Mesenchymal stem cell (in vitro differentiated cells and primary cell): ENCODE measurements around the gene ATP1A4.
A peak's percentile ranks its signal among the peaks of the same experiment; 100 is the strongest.

Experiments
- DNase-seq: peaks from one replicate; pipeline ENCODE4 v3.0.0-alpha.2; 2013
- H2AFZ ChIP-seq: one replicate; pipeline ENCODE4 v1.6.1; 2013; ENCODE audit warnings: low read depth, mild to moderate bottlenecking, control low read depth, inconsistent platforms, low read length, moderate library complexity
- H2AK5ac ChIP-seq: 2 replicates; pipeline ENCODE4 v1.6.1; 2013; ENCODE audit warnings: low read length, moderate library complexity, mild to moderate bottlenecking, inconsistent platforms; ENCODE audit not compliant: severe bottlenecking
- H2BK120ac ChIP-seq: one replicate; pipeline ENCODE4 v1.6.1; 2013; ENCODE audit warnings: low read depth, mild to moderate bottlenecking, inconsistent platforms, low read length, moderate library complexity
- H2BK12ac ChIP-seq, 2 experiments: one replicate each; pipeline ENCODE4 v1.6.1; 2013; ENCODE audit warnings: inconsistent platforms in 2 of 2, low read length in 2 of 2, mild to moderate bottlenecking in 2 of 2, moderate library complexity in 2 of 2, control low read depth in 1 of 2
- H2BK15ac ChIP-seq: one replicate; pipeline ENCODE4 v1.6.1; 2013; ENCODE audit warnings: mild to moderate bottlenecking, low read depth, inconsistent platforms; ENCODE audit not compliant: poor library complexity, severe bottlenecking
- H2BK5ac ChIP-seq: 2 replicates; pipeline ENCODE4 v1.6.1; 2013; ENCODE audit warnings: low read depth, mild to moderate bottlenecking, low read length, control low read depth, inconsistent platforms; ENCODE audit not compliant: poor library complexity, severe bottlenecking
- H3K14ac ChIP-seq, 2 experiments: one replicate each; pipeline ENCODE4 v1.6.1; 2013; ENCODE audit warnings: inconsistent platforms in 2 of 2, low read length in 2 of 2, control low read depth in 1 of 2, mild to moderate bottlenecking in 1 of 2, moderate library complexity in 1 of 2
- H3K18ac ChIP-seq, 2 experiments: one replicate each; pipeline ENCODE4 v1.6.1; 2013; ENCODE audit warnings: inconsistent platforms in 2 of 2, low read length in 2 of 2, control low read depth in 1 of 2, low read depth in 1 of 2, mild to moderate bottlenecking in 1 of 2
- H3K23ac ChIP-seq, 2 experiments: one replicate each; pipeline ENCODE4 v1.6.1; 2013; ENCODE audit warnings: inconsistent platforms in 2 of 2, low read length in 2 of 2, mild to moderate bottlenecking in 2 of 2, moderate library complexity in 2 of 2, control low read depth in 1 of 2
- H3K27ac ChIP-seq: 2 replicates; pipeline ENCODE4 v1.5.1; 2013; ENCODE audit warnings: mild to moderate bottlenecking, moderate library complexity, low read length, control low read depth, inconsistent platforms; ENCODE audit not compliant: poor library complexity, severe bottlenecking
- H3K27me3 ChIP-seq, 2 experiments: 2 replicates each; pipeline versions ENCODE4 v1.6.1 to v1.7.0; 2013; ENCODE audit warnings: low read length in 2 of 2, mild to moderate bottlenecking in 2 of 2, moderate library complexity in 2 of 2, control low read depth in 1 of 2, inconsistent platforms in 1 of 2; ENCODE audit not compliant: control insufficient read depth in 1 of 2, insufficient read depth in 1 of 2
- H3K36me3 ChIP-seq, 2 experiments: 2 replicates each; pipeline versions ENCODE4 v1.6.1 to v1.7.0; 2013; ENCODE audit warnings: low read length in 2 of 2, control low read depth in 1 of 2, inconsistent platforms in 1 of 2, low read depth in 1 of 2, mild to moderate bottlenecking in 1 of 2; ENCODE audit not compliant: insufficient read depth in 2 of 2, control insufficient read depth in 1 of 2
- H3K4ac ChIP-seq, 2 experiments: one replicate each; pipeline ENCODE4 v1.6.1; 2013; ENCODE audit warnings: inconsistent platforms in 2 of 2, low read length in 2 of 2, mild to moderate bottlenecking in 2 of 2, moderate library complexity in 2 of 2, control low read depth in 1 of 2, low read depth in 1 of 2
- H3K4me1 ChIP-seq: 2 replicates; pipeline ENCODE4 v1.6.1; 2013; ENCODE audit warnings: low read depth, low read length, control low read depth; ENCODE audit not compliant: control insufficient read depth, insufficient read depth
- H3K4me2 ChIP-seq: 2 replicates; pipeline ENCODE4 v1.6.1; 2013; ENCODE audit warnings: low read length, mild to moderate bottlenecking, inconsistent platforms; ENCODE audit not compliant: poor library complexity, severe bottlenecking
- H3K4me3 ChIP-seq, 2 experiments: 2 replicates each; pipeline versions ENCODE4 v1.5.1 to v1.7.0; 2013; ENCODE audit warnings: low read length in 2 of 2, mild to moderate bottlenecking in 2 of 2, control low read depth in 1 of 2, low read depth in 1 of 2; ENCODE audit not compliant: insufficient read depth in 1 of 2
- H3K79me1 ChIP-seq: replicated peaks from 2 replicates; pipeline ENCODE4 v1.6.1; 2013; ENCODE audit warnings: mild to moderate bottlenecking, control low read depth, low read length, inconsistent platforms; ENCODE audit not compliant: poor library complexity, severe bottlenecking
- H3K9ac ChIP-seq: 2 replicates; pipeline ENCODE4 v1.7.0; 2013; ENCODE audit warnings: mild to moderate bottlenecking, low read length, moderate library complexity
- H3K9me3 ChIP-seq: 2 replicates; pipeline ENCODE4 v1.7.0; 2013; ENCODE audit warnings: mild to moderate bottlenecking, low read length; ENCODE audit not compliant: control insufficient read depth
- H4K8ac ChIP-seq: one replicate; pipeline ENCODE4 v1.6.1; 2013; ENCODE audit warnings: inconsistent platforms, mild to moderate bottlenecking, low read length, moderate library complexity
- H4K91ac ChIP-seq: one replicate; pipeline ENCODE4 v1.6.1; 2013; ENCODE audit warnings: mild to moderate bottlenecking, low read length, inconsistent platforms
- WGBS: methylation state at CpG from one replicate; pipeline ENCODE4 v1.1.7; 2013; ENCODE audit warnings: mixed read lengths; 5-methylcytosine and 5-hydroxymethylcytosine counted together

ATP1A4 gene

GRCh38 chr1:160208557-160209320 is 57.3 kb downstream of the ATP1A4 start:
- no peak overlapping the region for H4K91ac ChIP-seq
- no peak overlapping the region for H4K8ac ChIP-seq
- H3K9ac ChIP-seq: peak overlapping the region; percentile 95
- no peak overlapping the region for H2BK15ac ChIP-seq
- H3K79me1 ChIP-seq: peaks cover 22% of the 10 kb centered on the region
- peaks cover 36% of the 10 kb centered on the region for H3K4me1 ChIP-seq
- H3K27me3 ChIP-seq: no peaks in the 10 kb centered on the region
- H3K18ac ChIP-seq: peak overlapping the region in 1 of 2 experiments; percentile 14
- H3K4ac ChIP-seq: peak overlapping the region in 1 of 2 experiments; percentile 15
- H2AFZ ChIP-seq: no peak overlapping the region
- H3K27ac ChIP-seq: no peak overlapping the region
- H2BK12ac ChIP-seq: no peak overlapping the region
- no peak overlapping the region for H2BK120ac ChIP-seq
- H3K23ac ChIP-seq: no peak overlapping the region
- WGBS: 86% methylated on average over 6 of the region's 6 CpGs
- H3K36me3 ChIP-seq: peaks cover 54 to 70% of the 10 kb centered on the region in 2 experiments
- peak overlapping the region in 1 of 2 experiments; percentile 28 for H3K4me3 ChIP-seq
- H3K9me3 ChIP-seq: no peaks in the 10 kb centered on the region
- H3K4me2 ChIP-seq: no peak overlapping the region
- H2AK5ac ChIP-seq: no peak overlapping the region
- peak; percentile 32 for DNase-seq
- H3K14ac ChIP-seq: peak overlapping the region in 1 of 2 experiments; percentile 58
- no peak overlapping the region for H2BK5ac ChIP-seq

GRCh38 chr1:160209321-160210046 is 58.1 kb downstream of the ATP1A4 start:
- Histone ChIP-seq H3K4ac (no peak overlapping the region), H3K27me3 (no peaks in the 10 kb centered on the region), H3K4me3 (peak overlapping the region in 1 of 2 experiments; percentile 19), H2BK15ac (no peak overlapping the region), H2BK12ac (no peak overlapping the region), H3K18ac (no peak overlapping the region), H3K14ac (peak overlapping the region in 1 of 2 experiments; percentile 35), H4K8ac (no peak overlapping the region), H3K4me1 (peaks cover 35% of the 10 kb centered on the region), H2BK5ac (no peak overlapping the region), H3K4me2 (no peak overlapping the region), H3K9me3 (no peaks in the 10 kb centered on the region), H3K79me1 (peaks cover 26% of the 10 kb centered on the region), H2AK5ac (no peak overlapping the region), H2BK120ac (no peak overlapping the region), H2AFZ (no peak overlapping the region), H3K27ac (no peak overlapping the region), H3K9ac (peak overlapping the region; percentile 95), H3K36me3 (peaks cover 62 to 78% of the 10 kb centered on the region in 2 experiments), H4K91ac (no peak overlapping the region), H3K23ac (no peak overlapping the region)
- WGBS: 80% methylated on average over 7 of the region's 7 CpGs
- DNase-seq: no peak

- H2BK15ac ChIP-seq: no peak overlapping the region
- H3K79me1 ChIP-seq: peaks cover 28% of the 10 kb centered on the region
- H3K4me2 ChIP-seq: no peak overlapping the region
- H4K8ac ChIP-seq: no peak overlapping the region
- H2BK12ac ChIP-seq: no peak overlapping the region
- 100% methylated on average over 1 of the region's 5 CpGs for WGBS
- peaks cover 31% of the 10 kb centered on the region for H3K4me1 ChIP-seq
- no peak overlapping the region for H3K23ac ChIP-seq
- no peak overlapping the region for H2BK5ac ChIP-seq
- no peak overlapping the region for H2AK5ac ChIP-seq
- H3K36me3 ChIP-seq: peaks cover 66 to 89% of the 10 kb centered on the region in 2 experiments
- no peaks in the 10 kb centered on the region for H3K9me3 ChIP-seq
- no peak overlapping the region for H4K91ac ChIP-seq
- no peak overlapping the region for H2BK120ac ChIP-seq
- no peak for DNase-seq
- H3K9ac ChIP-seq: peak overlapping the region; percentile 31
- H3K14ac ChIP-seq: no peak overlapping the region
- H3K27me3 ChIP-seq: no peaks in the 10 kb centered on the region
- H3K18ac ChIP-seq: no peak overlapping the region
- H2AFZ ChIP-seq: no peak overlapping the region
- no peak overlapping the region for H3K4ac ChIP-seq
- H3K4me3 ChIP-seq: no peak overlapping the region
- H3K27ac ChIP-seq: no peak overlapping the region
Observed at GRCh38 chr1:160210561-160210960, 59.2 kb downstream of the ATP1A4 start.
